Adrenal gland (tissue), 5 donors: Measurements from ENCODE around the gene PAX5.

Experiments
- POLR2A ChIP-seq, 2 donors: fragments of 450-650 bp; IDR thresholded peaks; one replicate each; pipeline ENCODE4 v1.6.1; 2017; ENCODE audit warnings: antibody characterized with exemption in 2 of 2, mild to moderate bottlenecking in 2 of 2, moderate library complexity in 1 of 2
- TF ChIP-seq, protein P1 (sequence below), 6 experiments: fragments of 450-650 bp in 4 of 6; fragments of 200-600 bp in 2 of 6; sonication (generic) in 1 of 6; IDR thresholded peaks; 1 replicate in 5 of 6; 2 replicates in 1 of 6; pipeline versions ENCODE4 v1.5.1 to v1.8.0; 2016 to 2021; ENCODE audit warnings: antibody characterized with exemption in 6 of 6, mild to moderate bottlenecking in 2 of 6, moderate library complexity in 1 of 6
- donor health status: DM: no; HTN: no; CAD: no.

DNA sequence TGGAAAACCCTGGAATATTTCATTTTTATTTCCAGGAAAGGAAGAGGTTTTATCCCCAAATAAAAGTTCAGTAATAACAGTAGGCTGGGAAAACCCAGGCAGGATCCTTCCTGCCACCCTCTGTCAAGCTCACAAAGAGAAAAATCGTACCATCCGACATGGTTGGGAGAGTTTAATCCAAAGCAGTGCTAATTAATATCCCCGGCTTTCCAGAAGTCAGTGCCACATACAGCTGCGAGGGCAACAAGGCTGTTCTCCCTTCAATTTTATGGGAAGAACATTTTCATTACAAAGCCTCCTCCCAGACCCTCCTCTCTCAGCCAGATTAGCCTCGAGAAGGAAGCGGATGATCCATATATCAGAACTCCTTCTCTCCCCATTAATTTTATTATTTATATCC, 95.5 kb downstream of the PAX5 start:
- no peak for TF ChIP-seq POLR2A (IDR thresholded peaks at IDR 0.05)
- TF ChIP-seq, protein P1, sequence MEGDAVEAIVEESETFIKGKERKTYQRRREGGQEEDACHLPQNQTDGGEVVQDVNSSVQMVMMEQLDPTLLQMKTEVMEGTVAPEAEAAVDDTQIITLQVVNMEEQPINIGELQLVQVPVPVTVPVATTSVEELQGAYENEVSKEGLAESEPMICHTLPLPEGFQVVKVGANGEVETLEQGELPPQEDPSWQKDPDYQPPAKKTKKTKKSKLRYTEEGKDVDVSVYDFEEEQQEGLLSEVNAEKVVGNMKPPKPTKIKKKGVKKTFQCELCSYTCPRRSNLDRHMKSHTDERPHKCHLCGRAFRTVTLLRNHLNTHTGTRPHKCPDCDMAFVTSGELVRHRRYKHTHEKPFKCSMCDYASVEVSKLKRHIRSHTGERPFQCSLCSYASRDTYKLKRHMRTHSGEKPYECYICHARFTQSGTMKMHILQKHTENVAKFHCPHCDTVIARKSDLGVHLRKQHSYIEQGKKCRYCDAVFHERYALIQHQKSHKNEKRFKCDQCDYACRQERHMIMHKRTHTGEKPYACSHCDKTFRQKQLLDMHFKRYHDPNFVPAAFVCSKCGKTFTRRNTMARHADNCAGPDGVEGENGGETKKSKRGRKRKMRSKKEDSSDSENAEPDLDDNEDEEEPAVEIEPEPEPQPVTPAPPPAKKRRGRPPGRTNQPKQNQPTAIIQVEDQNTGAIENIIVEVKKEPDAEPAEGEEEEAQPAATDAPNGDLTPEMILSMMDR (IDR thresholded peaks at IDR 0.05): no peak
